Measurements from ENCODE around the gene EEIG2.

- TF ChIP-seq POLR2A (IDR thresholded peaks at IDR 0.05; ENCODE audit: low read length), result no peak
- TF ChIP-seq MAX (IDR thresholded peaks at IDR 0.05), result no peak
- no peak for TF ChIP-seq TP53 (CRISPR knock-in tag; IDR thresholded peaks at IDR 0.05)
- no peak for TF ChIP-seq RFX5 (IDR thresholded peaks at IDR 0.05)
- no peak for TF ChIP-seq CTCF (IDR thresholded peaks at IDR 0.05)
- no peak for TF ChIP-seq FOSL2 (IDR thresholded peaks at IDR 0.05)
- no peak for TF ChIP-seq FOSL2 (CRISPR knock-in tag; IDR thresholded peaks at IDR 0.05)
- TF ChIP-seq HDAC2 (IDR thresholded peaks at IDR 0.05), result no peak
- TF ChIP-seq, protein P1, sequence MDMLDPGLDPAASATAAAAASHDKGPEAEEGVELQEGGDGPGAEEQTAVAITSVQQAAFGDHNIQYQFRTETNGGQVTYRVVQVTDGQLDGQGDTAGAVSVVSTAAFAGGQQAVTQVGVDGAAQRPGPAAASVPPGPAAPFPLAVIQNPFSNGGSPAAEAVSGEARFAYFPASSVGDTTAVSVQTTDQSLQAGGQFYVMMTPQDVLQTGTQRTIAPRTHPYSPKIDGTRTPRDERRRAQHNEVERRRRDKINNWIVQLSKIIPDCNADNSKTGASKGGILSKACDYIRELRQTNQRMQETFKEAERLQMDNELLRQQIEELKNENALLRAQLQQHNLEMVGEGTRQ (IDR thresholded peaks at IDR 0.05), result no peak
- no peak for TF ChIP-seq CHD2 (IDR thresholded peaks at IDR 0.05; ENCODE audit: low read length, partially characterized antibody)
- TF ChIP-seq, protein P2, sequence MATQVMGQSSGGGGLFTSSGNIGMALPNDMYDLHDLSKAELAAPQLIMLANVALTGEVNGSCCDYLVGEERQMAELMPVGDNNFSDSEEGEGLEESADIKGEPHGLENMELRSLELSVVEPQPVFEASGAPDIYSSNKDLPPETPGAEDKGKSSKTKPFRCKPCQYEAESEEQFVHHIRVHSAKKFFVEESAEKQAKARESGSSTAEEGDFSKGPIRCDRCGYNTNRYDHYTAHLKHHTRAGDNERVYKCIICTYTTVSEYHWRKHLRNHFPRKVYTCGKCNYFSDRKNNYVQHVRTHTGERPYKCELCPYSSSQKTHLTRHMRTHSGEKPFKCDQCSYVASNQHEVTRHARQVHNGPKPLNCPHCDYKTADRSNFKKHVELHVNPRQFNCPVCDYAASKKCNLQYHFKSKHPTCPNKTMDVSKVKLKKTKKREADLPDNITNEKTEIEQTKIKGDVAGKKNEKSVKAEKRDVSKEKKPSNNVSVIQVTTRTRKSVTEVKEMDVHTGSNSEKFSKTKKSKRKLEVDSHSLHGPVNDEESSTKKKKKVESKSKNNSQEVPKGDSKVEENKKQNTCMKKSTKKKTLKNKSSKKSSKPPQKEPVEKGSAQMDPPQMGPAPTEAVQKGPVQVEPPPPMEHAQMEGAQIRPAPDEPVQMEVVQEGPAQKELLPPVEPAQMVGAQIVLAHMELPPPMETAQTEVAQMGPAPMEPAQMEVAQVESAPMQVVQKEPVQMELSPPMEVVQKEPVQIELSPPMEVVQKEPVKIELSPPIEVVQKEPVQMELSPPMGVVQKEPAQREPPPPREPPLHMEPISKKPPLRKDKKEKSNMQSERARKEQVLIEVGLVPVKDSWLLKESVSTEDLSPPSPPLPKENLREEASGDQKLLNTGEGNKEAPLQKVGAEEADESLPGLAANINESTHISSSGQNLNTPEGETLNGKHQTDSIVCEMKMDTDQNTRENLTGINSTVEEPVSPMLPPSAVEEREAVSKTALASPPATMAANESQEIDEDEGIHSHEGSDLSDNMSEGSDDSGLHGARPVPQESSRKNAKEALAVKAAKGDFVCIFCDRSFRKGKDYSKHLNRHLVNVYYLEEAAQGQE (IDR thresholded peaks at IDR 0.05), result no peak
Measured at GRCh38 chr1:108527135-108527534, 32.8 kb upstream of the EEIG2 start.
